ENCODE measurements around the gene PHKA1.

PHKA1 gene

DNA sequence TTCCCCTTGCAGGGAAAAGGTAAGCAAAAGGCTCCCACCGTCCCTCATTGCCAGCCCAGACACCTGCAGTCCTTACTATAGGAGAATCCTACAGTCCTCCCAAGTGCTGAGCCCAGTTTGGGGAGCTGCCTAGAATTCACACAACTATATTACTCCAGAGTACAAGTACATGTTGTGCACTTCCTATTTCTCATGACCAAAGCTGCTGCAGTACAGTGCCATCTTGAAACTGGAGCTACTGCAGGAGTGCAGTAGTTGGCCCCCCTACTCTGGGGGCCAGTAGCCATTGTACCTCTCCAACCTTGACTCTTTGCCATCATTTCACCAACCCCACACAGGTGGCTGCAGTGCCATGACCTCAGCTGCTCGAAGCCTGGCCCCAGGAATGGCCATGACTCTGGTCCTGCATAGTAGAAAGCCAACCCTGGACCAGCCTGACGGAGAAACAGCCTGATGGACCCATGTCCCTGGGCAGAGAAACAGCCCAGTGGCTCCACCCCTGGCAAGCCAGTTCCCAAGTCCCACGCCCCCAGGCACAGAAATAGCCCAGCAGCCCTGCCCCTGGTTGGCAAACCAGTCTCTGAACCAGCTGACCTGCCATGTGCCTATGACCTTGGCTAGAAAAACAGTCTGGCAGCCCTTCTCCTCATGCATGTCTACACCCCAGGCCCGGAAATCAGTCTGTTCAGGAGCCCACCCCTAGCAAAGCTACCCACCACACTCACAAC is 51.9 kb downstream of the PHKA1 start:
- no peaks in the 10 kb centered on the region for H3K9me3 ChIP-seq (ENCODE audit: control insufficient read depth, low read length)
- no peaks in the 10 kb centered on the region for H3K27me3 ChIP-seq (ENCODE audit: control insufficient read depth, insufficient read depth, low read length)
- H3K4me3 ChIP-seq (ENCODE audit: low read length) = no peak overlapping the region
- H3K9ac ChIP-seq (ENCODE audit: low read length) = no peak overlapping the region
- H3K36me3 ChIP-seq (ENCODE audit: control insufficient read depth, insufficient read depth, low read length) = no peaks in the 10 kb centered on the region
- H3K4me1 ChIP-seq (ENCODE audit: control insufficient read depth, insufficient read depth, low read length) = no peaks in the 10 kb centered on the region

DNA sequence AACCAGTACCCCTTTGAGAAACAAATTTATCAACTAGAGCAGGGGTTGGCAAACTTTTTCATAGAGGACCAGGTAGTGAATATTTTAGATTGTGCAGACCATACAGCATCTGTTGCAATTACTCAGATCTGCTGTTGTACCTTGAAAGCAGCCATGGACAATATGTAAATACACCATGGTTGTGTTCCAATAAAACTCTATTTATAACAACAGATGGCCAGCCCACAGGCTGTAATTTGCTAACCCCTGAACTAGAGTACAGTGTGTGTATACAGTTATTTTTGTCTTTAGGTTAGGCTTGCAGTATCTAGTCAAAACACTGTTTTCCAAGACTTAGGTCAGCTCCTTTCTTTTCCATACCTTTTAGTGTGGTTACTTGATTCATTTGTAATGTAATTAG is 54.4 kb downstream of the PHKA1 start:
- Histone ChIP-seq H3K4me3 (ENCODE audit: low read length) (no peak overlapping the region), H3K27me3 (ENCODE audit: control insufficient read depth, insufficient read depth, low read length) (no peaks in the 10 kb centered on the region), H3K4me1 (ENCODE audit: control insufficient read depth, insufficient read depth, low read length) (no peaks in the 10 kb centered on the region), H3K36me3 (ENCODE audit: control insufficient read depth, insufficient read depth, low read length) (no peaks in the 10 kb centered on the region), H3K9ac (ENCODE audit: low read length) (no peak overlapping the region), H3K9me3 (ENCODE audit: control insufficient read depth, low read length) (no peaks in the 10 kb centered on the region)

- H3K9ac ChIP-seq (ENCODE audit: low read length) = no peak overlapping the region
- no peaks in the 10 kb centered on the region for H3K4me1 ChIP-seq (ENCODE audit: control insufficient read depth, insufficient read depth, low read length)
- no peaks in the 10 kb centered on the region for H3K9me3 ChIP-seq (ENCODE audit: control insufficient read depth, low read length)
- no peak overlapping the region for H3K4me3 ChIP-seq (ENCODE audit: low read length)
- H3K36me3 ChIP-seq (ENCODE audit: control insufficient read depth, insufficient read depth, low read length) = no peaks in the 10 kb centered on the region
- no peaks in the 10 kb centered on the region for H3K27me3 ChIP-seq (ENCODE audit: control insufficient read depth, insufficient read depth, low read length)
These were observed 62.0 kb downstream of the PHKA1 start for GRCh38 chrX:72652082-72652481.

- Histone ChIP-seq H3K36me3 (ENCODE audit: control insufficient read depth, insufficient read depth, low read length) (no peaks in the 10 kb centered on the region), H3K9me3 (ENCODE audit: control insufficient read depth, low read length) (no peaks in the 10 kb centered on the region), H3K4me1 (ENCODE audit: control insufficient read depth, insufficient read depth, low read length) (no peaks in the 10 kb centered on the region), H3K27me3 (ENCODE audit: control insufficient read depth, insufficient read depth, low read length) (no peaks in the 10 kb centered on the region), H3K9ac (ENCODE audit: low read length) (no peak overlapping the region), H3K4me3 (ENCODE audit: low read length) (no peak overlapping the region)
These were observed 69.2 kb downstream of the PHKA1 start for GRCh38 chrX:72644946-72645345.

- H3K4me3 ChIP-seq (ENCODE audit: low read length) = no peak overlapping the region
- no peaks in the 10 kb centered on the region for H3K9me3 ChIP-seq (ENCODE audit: control insufficient read depth, low read length)
- H3K36me3 ChIP-seq (ENCODE audit: control insufficient read depth, insufficient read depth, low read length) = no peaks in the 10 kb centered on the region
- no peaks in the 10 kb centered on the region for H3K27me3 ChIP-seq (ENCODE audit: control insufficient read depth, insufficient read depth, low read length)
- no peak overlapping the region for H3K9ac ChIP-seq (ENCODE audit: low read length)
- H3K4me1 ChIP-seq (ENCODE audit: control insufficient read depth, insufficient read depth, low read length) = no peaks in the 10 kb centered on the region
These were observed 72.5 kb downstream of the PHKA1 start for GRCh38 chrX:72641611-72642010.

DNA sequence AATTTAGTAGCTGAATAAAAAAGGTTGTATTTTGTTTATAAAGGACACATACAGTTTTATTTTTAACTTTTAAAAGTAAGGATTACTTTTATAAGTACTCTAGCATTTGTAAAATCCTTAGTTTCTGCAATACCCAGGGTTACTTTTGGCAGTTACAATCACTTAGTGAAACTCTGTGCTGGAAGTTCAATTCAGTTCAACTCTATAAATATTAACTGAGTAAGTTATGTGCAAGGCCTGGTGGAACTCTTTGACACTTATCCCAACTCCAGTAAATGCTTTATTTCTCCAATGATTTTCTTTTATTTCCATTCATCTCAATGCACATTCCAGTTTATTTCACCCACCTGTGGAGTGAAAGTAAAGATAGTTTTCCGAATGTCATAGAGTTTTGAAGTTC is 78.2 kb downstream of the PHKA1 start:
- H3K36me3 ChIP-seq (ENCODE audit: control insufficient read depth, insufficient read depth, low read length) = no peaks in the 10 kb centered on the region
- no peaks in the 10 kb centered on the region for H3K9me3 ChIP-seq (ENCODE audit: control insufficient read depth, low read length)
- H3K4me3 ChIP-seq (ENCODE audit: low read length) = no peak overlapping the region
- H3K4me1 ChIP-seq (ENCODE audit: control insufficient read depth, insufficient read depth, low read length) = no peaks in the 10 kb centered on the region
- H3K27me3 ChIP-seq (ENCODE audit: control insufficient read depth, insufficient read depth, low read length) = no peaks in the 10 kb centered on the region
- no peak overlapping the region for H3K9ac ChIP-seq (ENCODE audit: low read length)

DNA sequence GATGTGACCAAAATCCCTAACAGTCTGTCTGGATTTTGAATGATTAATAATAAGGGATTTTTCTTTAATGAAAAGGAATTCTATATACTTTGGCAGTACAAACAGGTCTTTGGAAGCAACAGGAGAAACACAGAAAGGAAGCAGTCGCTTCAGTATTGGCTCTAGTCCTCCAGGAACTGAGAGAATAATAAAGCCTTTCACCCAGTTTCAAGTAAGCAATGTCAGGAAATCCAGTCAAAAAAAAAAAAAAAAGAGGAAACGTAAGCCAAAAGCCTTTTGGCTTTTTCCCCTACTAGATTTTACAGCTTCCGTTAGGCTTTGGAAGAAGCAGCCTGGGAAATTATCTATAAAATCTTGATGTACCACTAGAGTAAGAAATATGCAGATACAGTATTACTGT is 79.8 kb downstream of the PHKA1 start:
- Histone ChIP-seq H3K9ac (ENCODE audit: low read length) (no peak overlapping the region), H3K4me1 (ENCODE audit: control insufficient read depth, insufficient read depth, low read length) (no peaks in the 10 kb centered on the region), H3K36me3 (ENCODE audit: control insufficient read depth, insufficient read depth, low read length) (no peaks in the 10 kb centered on the region), H3K4me3 (ENCODE audit: low read length) (no peak overlapping the region), H3K27me3 (ENCODE audit: control insufficient read depth, insufficient read depth, low read length) (no peaks in the 10 kb centered on the region), H3K9me3 (ENCODE audit: control insufficient read depth, low read length) (no peaks in the 10 kb centered on the region)

- Histone ChIP-seq H3K36me3 (ENCODE audit: control insufficient read depth, insufficient read depth, low read length) (no peaks in the 10 kb centered on the region), H3K9me3 (ENCODE audit: control insufficient read depth, low read length) (no peaks in the 10 kb centered on the region), H3K4me3 (ENCODE audit: low read length) (no peak overlapping the region)
These were observed 83.9 kb downstream of the PHKA1 start for GRCh38 chrX:72630185-72630584.

GRCh38 chrX:72624194-72624593 is 89.9 kb downstream of the PHKA1 start:
- Histone ChIP-seq H3K9ac (ENCODE audit: low read length) (no peak overlapping the region), H3K36me3 (ENCODE audit: control insufficient read depth, insufficient read depth, low read length) (no peaks in the 10 kb centered on the region), H3K4me1 (ENCODE audit: control insufficient read depth, insufficient read depth, low read length) (peaks cover 15% of the 10 kb centered on the region), H3K9me3 (ENCODE audit: control insufficient read depth, low read length) (no peaks in the 10 kb centered on the region), H3K27me3 (ENCODE audit: control insufficient read depth, insufficient read depth, low read length) (no peaks in the 10 kb centered on the region), H3K4me3 (ENCODE audit: low read length) (no peak overlapping the region)

More at GRCh38 chrX:72630185-72630584, 83.9 kb downstream of the PHKA1 start:
- H3K9ac ChIP-seq (ENCODE audit: low read length) = no peak overlapping the region
- H3K4me1 ChIP-seq (ENCODE audit: control insufficient read depth, insufficient read depth, low read length) = no peaks in the 10 kb centered on the region
- no peaks in the 10 kb centered on the region for H3K27me3 ChIP-seq (ENCODE audit: control insufficient read depth, insufficient read depth, low read length)

GRCh38 chrX:72621625-72622485 is 92.3 kb downstream of the PHKA1 start:
- H3K27me3 ChIP-seq (ENCODE audit: control insufficient read depth, insufficient read depth, low read length) = no peaks in the 10 kb centered on the region

GRCh38 chrX:72621163-72621562 is 92.9 kb downstream of the PHKA1 start:
- H3K9ac ChIP-seq (ENCODE audit: low read length) = peak overlapping the region; percentile 61
- H3K9me3 ChIP-seq (ENCODE audit: control insufficient read depth, low read length) = no peaks in the 10 kb centered on the region
- H3K4me1 ChIP-seq (ENCODE audit: control insufficient read depth, insufficient read depth, low read length) = peaks cover 15% of the 10 kb centered on the region
- H3K36me3 ChIP-seq (ENCODE audit: control insufficient read depth, insufficient read depth, low read length) = no peaks in the 10 kb centered on the region
- H3K27me3 ChIP-seq (ENCODE audit: control insufficient read depth, insufficient read depth, low read length) = no peaks in the 10 kb centered on the region
- no peak overlapping the region for H3K4me3 ChIP-seq (ENCODE audit: low read length)

More at GRCh38 chrX:72621625-72622485, 92.3 kb downstream of the PHKA1 start:
- Histone ChIP-seq H3K4me3 (ENCODE audit: low read length) (no peak overlapping the region), H3K9me3 (ENCODE audit: control insufficient read depth, low read length) (no peaks in the 10 kb centered on the region), H3K36me3 (ENCODE audit: control insufficient read depth, insufficient read depth, low read length) (no peaks in the 10 kb centered on the region), H3K9ac (ENCODE audit: low read length) (no peak overlapping the region), H3K4me1 (ENCODE audit: control insufficient read depth, insufficient read depth, low read length) (peaks cover 15% of the 10 kb centered on the region)

DNA sequence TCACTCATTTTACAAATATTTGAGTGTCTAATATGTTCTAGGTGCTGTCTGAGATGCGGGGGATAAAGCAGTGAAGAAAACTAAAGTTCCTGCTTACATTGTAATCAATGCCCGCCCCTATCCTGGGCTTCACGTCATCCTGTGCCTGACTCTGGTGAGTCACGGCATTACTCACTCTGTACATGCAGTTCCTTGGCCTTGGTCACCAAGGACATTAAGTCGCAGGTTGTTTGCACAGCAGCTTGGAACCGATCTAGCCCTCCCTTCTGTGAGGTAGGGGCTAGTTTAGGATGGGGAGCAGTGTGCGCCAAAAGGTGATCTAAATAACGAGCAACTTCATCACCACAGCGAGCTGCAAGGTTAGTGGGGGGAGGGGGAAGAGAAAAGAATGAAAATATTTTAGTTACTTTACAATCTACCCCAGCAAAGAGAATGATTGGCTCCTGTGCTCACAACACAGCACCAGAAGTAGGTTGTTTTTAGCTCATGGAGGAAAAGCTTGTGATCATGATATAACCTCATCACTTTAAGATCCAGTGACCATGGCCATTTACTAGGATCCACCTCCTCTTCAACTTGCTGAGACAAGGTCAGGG is 93.5 kb downstream of the PHKA1 start:
- Histone ChIP-seq H3K4me3 (ENCODE audit: low read length) (no peak overlapping the region), H3K9ac (ENCODE audit: low read length) (peak overlapping the region; percentile 61), H3K36me3 (ENCODE audit: control insufficient read depth, insufficient read depth, low read length) (no peaks in the 10 kb centered on the region), H3K27me3 (ENCODE audit: control insufficient read depth, insufficient read depth, low read length) (no peaks in the 10 kb centered on the region), H3K9me3 (ENCODE audit: control insufficient read depth, low read length) (no peaks in the 10 kb centered on the region), H3K4me1 (ENCODE audit: control insufficient read depth, insufficient read depth, low read length) (peaks cover 15% of the 10 kb centered on the region)
